Chondrocyte (in vitro differentiated cells): ENCODE measurements around the gene GDPD2. TPM values are rescaled to one million over a fixed set of nuclear protein-coding genes. Genes with fewer than 3 reads are reported as not detected.

Experiments
- DNase-seq: peaks from one replicate; pipeline ENCODE4 v3.0.0; 2021; ENCODE audit warnings: mixed read lengths, low spot score
- H3K27ac Mint-ChIP-seq: one replicate; pipeline ENCODE4 v1.8.0; 2021; ENCODE audit warnings: mild to moderate bottlenecking, moderate library complexity, mixed read lengths; ENCODE audit not compliant: unreplicated experiment
- H3K27me3 Mint-ChIP-seq: 2 replicates; pipeline ENCODE4 v1.8.0; 2021; ENCODE audit warnings: low read depth, mixed read lengths
- H3K36me3 Mint-ChIP-seq: 2 replicates; pipeline ENCODE4 v1.8.0; 2021; ENCODE audit warnings: low read depth, mixed read lengths
- H3K4me1 Mint-ChIP-seq: 2 replicates; pipeline ENCODE4 v1.8.0; 2021; ENCODE audit warnings: low read depth, mild to moderate bottlenecking, mixed read lengths
- H3K4me3 Mint-ChIP-seq: one replicate; pipeline ENCODE4 v1.8.0; 2021; ENCODE audit warnings: mild to moderate bottlenecking, moderate library complexity, mixed read lengths; ENCODE audit not compliant: unreplicated experiment
- H3K9me3 Mint-ChIP-seq: 2 replicates; pipeline ENCODE4 v1.8.0; 2021; ENCODE audit warnings: low read depth, mixed read lengths
- total RNA-seq: library from RNA; stranded (reverse); gene quantifications from 3 replicates; pipeline ENCODE4 v1.2.1, GENCODE V29; 2021
- TF ChIP-seq, protein P1 (sequence below): fragments of 200-600 bp; sonication (generic); IDR thresholded peaks from 2 replicates; pipeline ENCODE4 v1.5.0; 2021; ENCODE audit warnings: antibody characterized with exemption, mild to moderate bottlenecking, moderate library complexity

Gene GDPD2
- total RNA-seq, 1 donor from 2014 or later: not detected

DNA sequence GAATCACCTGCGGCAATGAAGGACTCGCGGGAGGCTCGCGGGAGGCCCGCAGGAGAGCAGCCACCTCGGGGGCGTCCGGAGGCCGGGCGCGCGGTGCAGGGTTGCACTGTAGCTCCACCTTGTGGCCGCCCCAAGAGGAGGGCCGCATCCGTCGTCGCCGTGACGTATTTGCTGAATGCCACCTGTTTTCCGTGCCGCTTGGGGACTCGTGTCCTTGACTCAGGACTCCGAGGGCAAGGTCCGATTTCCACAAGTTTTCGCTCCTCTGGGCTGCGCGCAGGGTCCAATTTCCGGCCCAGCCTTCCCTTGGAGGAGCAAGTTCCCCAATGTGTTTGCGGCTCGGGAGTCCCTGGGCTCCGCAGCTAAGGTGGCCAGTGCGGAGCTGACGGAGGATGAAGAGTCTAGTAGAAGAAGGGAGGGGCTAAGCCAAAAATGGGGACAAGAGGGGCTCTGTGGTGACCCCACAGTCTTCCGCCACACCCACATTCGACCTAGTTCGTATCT is 10.8 kb downstream of the GDPD2 start:
- Mint-ChIP-seq H3K36me3 (no peaks in the 10 kb centered on the region), H3K4me3 (peak overlapping the region; percentile 82), H3K4me1 (peaks cover 11% of the 10 kb centered on the region), H3K27ac (peak overlapping the region; percentile 88), H3K9me3 (peaks cover 2% of the 10 kb centered on the region), H3K27me3 (no peaks in the 10 kb centered on the region)
- TF ChIP-seq, protein P1, sequence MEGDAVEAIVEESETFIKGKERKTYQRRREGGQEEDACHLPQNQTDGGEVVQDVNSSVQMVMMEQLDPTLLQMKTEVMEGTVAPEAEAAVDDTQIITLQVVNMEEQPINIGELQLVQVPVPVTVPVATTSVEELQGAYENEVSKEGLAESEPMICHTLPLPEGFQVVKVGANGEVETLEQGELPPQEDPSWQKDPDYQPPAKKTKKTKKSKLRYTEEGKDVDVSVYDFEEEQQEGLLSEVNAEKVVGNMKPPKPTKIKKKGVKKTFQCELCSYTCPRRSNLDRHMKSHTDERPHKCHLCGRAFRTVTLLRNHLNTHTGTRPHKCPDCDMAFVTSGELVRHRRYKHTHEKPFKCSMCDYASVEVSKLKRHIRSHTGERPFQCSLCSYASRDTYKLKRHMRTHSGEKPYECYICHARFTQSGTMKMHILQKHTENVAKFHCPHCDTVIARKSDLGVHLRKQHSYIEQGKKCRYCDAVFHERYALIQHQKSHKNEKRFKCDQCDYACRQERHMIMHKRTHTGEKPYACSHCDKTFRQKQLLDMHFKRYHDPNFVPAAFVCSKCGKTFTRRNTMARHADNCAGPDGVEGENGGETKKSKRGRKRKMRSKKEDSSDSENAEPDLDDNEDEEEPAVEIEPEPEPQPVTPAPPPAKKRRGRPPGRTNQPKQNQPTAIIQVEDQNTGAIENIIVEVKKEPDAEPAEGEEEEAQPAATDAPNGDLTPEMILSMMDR: peak; percentile 84
- no peak for DNase-seq

DNA sequence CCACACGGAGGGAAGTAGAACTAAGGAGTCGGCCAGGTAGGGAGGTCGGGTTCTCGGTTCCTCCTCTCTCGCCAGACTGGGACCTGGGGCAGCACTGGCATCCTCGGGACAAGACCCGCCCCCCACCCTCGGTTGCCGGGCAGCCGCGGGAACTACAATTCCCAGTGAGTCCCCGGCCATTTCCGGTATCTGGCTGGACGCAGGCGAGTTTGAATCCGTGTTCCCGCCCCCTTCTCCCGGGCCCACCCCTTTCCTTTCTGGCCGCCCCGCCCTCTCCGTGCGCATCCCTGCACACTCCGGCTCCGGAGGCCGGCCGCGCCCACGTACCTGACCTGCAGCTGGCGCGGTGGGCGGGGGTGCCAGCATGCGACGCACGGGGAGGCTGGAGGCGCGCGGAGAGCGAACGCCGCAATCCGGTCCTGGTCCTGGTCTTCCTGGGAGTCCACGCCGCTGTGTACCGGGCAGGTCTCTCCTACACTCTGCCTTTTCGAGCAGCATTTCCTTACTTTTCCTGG is 11.3 kb downstream of the GDPD2 start:
- no peaks in the 10 kb centered on the region for H3K27me3 Mint-ChIP-seq
- peak overlapping the region; percentile 88 for H3K27ac Mint-ChIP-seq
- TF ChIP-seq, protein P1: no peak
- no peak for DNase-seq
- peaks cover 11% of the 10 kb centered on the region for H3K4me1 Mint-ChIP-seq
- H3K9me3 Mint-ChIP-seq: peaks cover 2% of the 10 kb centered on the region
- no peaks in the 10 kb centered on the region for H3K36me3 Mint-ChIP-seq
- H3K4me3 Mint-ChIP-seq: peak overlapping the region; percentile 82

DNA sequence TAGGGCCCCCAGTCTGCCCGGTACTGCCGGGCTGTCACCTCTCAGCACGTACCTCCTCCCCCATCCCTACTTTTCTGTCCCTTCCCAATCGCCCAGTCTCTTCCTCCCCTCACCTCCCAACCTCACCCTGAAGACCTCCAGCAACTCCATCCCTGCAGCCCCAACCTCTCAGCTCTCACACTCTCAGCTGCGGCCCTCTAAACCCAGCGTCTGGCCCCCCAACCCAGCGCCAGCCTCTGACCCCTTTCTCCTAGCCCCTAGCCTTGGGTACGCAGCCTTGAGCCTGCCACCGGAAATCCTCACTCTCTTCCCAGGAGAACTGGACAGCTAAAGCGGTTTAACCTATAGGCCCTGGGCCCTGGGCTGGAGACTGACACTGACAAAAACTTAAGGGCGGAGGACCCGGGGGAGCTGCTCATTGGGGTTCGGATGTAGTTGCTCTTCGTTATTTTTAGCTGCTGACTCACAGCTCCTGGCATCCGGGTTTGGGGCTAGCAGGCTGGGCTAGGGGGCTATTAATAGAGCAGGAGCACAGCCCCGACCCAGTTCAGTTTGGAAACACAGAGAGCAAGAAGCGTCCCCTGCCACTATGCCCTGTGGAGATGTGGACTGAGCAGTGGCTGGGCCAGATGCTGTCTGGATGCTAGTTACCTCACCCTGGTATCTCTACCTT is 11.9 kb downstream of the GDPD2 start:
- Mint-ChIP-seq H3K36me3 (no peaks in the 10 kb centered on the region), H3K4me3 (peak overlapping the region; percentile 82), H3K4me1 (peaks cover 11% of the 10 kb centered on the region), H3K27me3 (no peaks in the 10 kb centered on the region), H3K27ac (peak overlapping the region; percentile 86), H3K9me3 (peaks cover 2% of the 10 kb centered on the region)
- DNase-seq: no peak
- TF ChIP-seq, protein P1: no peak

DNA sequence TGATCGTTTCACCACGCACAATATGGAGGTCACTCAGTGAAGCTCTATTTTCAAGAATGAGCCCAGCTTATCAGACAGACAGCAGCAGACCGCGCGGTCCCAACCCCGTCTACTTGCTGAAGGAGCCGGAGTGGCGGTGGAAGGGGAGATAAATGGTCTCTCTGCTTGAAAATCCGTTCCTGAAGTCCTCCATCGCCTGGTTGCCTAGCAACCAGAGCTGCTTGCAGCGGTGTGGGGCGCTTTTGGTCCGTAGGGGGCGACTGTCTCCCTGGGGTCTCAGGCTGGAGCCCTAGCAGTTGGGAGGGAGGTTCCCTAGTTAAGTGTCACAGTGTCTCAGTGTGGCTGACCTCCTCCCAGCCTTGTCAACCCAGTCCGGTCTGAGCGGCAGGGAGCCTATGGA is 13.2 kb downstream of the GDPD2 start:
- H3K9me3 Mint-ChIP-seq: peaks cover 2% of the 10 kb centered on the region
- H3K27ac Mint-ChIP-seq: no peak overlapping the region
- H3K36me3 Mint-ChIP-seq: no peaks in the 10 kb centered on the region
- TF ChIP-seq, protein P1: no peak
- peaks cover 5% of the 10 kb centered on the region for H3K27me3 Mint-ChIP-seq
- no peak overlapping the region for H3K4me3 Mint-ChIP-seq
- H3K4me1 Mint-ChIP-seq: peaks cover 11% of the 10 kb centered on the region
- DNase-seq: no peak

DNA sequence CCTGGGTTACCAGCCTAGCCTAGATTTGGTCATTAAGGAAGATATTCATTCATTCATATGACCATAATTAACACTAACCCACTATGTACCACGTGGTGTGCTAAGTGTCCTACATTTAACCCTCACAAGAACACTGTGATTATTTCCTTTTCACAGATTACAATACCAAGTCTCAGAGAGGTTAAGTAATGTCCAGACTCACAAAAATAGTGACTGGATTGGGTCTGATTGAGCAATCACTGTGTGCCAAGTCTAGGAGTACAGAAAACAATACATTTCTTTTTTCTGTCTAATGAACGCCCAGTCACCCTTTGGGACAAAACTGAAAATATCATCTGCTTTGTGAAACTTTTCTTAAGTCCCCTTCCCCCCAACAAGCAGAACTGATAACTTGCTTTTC is 13.9 kb downstream of the GDPD2 start:
- peaks cover 2% of the 10 kb centered on the region for H3K9me3 Mint-ChIP-seq
- DNase-seq: no peak
- no peak overlapping the region for H3K27ac Mint-ChIP-seq
- H3K4me1 Mint-ChIP-seq: peaks cover 11% of the 10 kb centered on the region
- no peak overlapping the region for H3K4me3 Mint-ChIP-seq
- H3K27me3 Mint-ChIP-seq: peaks cover 10% of the 10 kb centered on the region
- TF ChIP-seq, protein P1: no peak
- no peaks in the 10 kb centered on the region for H3K36me3 Mint-ChIP-seq
